Posterior cingulate gyrus (tissue), 11 donors: Measurements from ENCODE around the gene SLC12A3.
"Not testable (repeated sequence)": the region's sequence is repeated elsewhere in the genome, so short reads cannot be mapped to it uniquely, and the experiment has no call there.

ENCODE experiments used
- DNase-seq, 10 donors: peaks; one replicate each; pipeline versions ENCODE4 v3.0.0 to v3.0.0-alpha.2; 2020 to 2021; ENCODE audit warnings: mixed read lengths in 3 of 10
- intact Hi-C: fragments of 100-400 bp; cut with DNase I; formaldehyde crosslinking; loops from one replicate; pipeline ENCODE4 v1.15.1; 2023

The SLC12A3 gene

DNA sequence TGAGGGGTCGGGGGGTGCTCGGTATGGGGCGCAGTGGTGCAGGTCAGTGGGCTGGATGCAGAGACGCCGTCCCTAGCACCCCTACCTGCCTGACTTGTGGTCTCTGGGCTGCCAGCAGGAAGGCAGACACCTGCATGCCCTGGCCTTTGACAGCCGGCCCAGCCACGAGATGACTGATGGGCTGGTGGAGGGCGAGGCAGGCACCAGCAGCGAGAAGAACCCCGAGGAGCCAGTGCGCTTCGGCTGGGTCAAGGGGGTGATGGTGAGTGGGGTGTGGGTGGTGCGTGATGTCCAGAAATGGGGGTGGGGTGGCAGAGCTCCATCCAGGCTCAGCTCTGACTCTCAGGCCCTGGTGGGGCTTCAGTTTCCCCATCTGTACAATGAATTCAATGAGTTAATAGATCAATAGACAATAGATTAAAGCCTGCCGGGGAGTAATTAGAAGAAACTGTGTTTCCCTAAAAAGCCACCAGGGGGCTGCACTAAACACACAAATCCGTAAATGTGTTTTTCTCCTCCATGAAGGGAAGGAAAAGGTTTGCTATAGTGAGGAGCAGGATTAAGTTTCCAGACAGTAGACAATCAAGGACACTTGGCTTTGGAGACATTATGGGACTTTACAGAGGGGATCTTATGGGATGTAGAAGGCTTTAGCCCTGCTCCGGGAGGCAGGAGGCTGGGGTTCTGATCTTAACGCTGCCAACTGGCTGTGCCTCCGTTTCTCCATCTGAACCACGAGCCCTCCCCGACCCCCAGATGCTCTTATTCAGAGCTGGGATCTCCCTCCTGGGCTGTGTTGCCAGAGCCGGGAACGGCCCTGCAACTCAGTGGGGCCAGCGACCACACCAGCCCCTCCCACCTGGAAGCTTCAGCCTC, 2.2 kb downstream of the SLC12A3 start:
- peak in 3 of 10 donors; percentile 25 to 47 (median 35) for DNase-seq
- intact Hi-C loops: loop anchor here (5.0 to 10.0 kb wide), 3 partner anchors 85 to 298 kb away; no protein-coding TSS in a partner anchor

DNA sequence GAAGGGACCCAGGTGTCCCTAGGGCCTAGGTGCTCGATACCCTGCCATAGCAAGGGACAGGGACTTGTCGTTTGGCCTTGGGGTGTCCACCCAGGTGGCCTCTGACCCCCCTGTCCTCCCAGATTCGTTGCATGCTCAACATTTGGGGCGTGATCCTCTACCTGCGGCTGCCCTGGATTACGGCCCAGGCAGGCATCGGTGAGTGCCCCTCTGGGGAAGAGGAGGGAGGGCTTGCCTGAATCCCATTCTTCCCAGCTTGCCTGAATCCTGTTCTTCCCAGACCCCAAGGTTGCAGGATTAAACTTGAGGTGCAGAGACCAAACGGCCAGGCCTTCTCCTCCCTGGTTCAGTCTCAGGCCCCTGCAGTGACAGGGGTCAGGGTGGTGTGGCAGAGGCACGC, 3.2 kb downstream of the SLC12A3 start:
- intact Hi-C loops: loop anchor here (5.0 to 10.0 kb wide), 3 partner anchors 84 to 297 kb away; no protein-coding TSS in a partner anchor
- no peak for DNase-seq

DNA sequence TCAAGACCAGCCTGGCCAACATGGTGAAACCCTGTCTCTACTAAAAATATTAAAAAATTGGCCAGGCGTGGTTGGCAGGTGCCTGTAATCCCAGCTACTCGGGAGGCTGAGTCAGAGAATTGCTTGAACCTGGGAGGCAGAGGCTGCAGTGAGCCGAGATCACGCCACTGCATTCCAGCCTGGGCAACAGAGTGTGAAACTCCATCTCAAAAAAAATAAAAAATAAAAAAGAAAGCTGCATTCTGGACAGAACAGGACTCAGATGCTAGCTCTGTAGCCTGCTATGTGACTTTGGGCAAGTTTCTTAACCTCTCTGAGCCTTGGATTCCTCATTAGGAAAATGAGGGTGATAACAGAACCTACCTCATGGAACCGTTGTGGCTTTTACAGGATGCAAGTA, 3.8 kb downstream of the SLC12A3 start:
- intact Hi-C loops: loop anchor here (5.0 to 10.0 kb wide), 3 partner anchors 84 to 296 kb away; no protein-coding TSS in a partner anchor
- DNase-seq: not testable (repeated sequence)

DNA sequence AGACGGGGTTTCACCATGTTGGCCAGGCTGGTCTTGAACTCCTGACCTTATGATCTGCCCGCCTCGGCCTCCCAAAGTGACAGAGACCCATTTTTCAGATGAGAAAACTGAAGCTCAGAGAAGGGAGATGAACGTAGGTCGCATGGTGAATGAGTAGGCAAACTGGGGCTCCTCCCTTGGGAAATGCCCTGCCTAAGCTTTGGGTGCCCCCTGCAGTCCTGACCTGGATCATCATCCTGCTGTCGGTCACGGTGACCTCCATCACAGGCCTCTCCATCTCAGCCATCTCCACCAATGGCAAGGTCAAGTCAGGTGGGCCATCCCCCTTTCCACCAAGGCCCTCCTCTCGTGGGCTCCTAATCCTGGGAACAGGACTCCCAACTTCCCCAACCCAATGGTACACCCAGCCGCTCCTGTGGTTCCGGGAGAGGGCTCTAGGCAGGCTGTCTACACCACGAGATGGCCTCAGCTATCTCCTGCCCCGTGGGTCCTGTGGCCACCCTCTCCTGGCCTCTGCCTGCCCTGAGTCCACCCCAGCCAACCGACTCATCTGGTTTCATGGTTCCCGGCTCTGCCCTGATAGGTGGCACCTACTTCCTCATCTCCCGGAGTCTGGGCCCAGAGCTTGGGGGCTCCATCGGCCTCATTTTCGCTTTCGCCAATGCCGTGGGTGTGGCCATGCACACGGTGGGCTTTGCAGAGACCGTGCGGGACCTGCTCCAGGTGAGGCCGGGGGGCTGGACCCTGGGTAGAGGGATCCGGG, 4.7 kb downstream of the SLC12A3 start:
- DNase-seq: no peak
- intact Hi-C loops: loop anchor here (5.0 to 10.0 kb wide), 3 partner anchors 83 to 295 kb away; no protein-coding TSS in a partner anchor

DNA sequence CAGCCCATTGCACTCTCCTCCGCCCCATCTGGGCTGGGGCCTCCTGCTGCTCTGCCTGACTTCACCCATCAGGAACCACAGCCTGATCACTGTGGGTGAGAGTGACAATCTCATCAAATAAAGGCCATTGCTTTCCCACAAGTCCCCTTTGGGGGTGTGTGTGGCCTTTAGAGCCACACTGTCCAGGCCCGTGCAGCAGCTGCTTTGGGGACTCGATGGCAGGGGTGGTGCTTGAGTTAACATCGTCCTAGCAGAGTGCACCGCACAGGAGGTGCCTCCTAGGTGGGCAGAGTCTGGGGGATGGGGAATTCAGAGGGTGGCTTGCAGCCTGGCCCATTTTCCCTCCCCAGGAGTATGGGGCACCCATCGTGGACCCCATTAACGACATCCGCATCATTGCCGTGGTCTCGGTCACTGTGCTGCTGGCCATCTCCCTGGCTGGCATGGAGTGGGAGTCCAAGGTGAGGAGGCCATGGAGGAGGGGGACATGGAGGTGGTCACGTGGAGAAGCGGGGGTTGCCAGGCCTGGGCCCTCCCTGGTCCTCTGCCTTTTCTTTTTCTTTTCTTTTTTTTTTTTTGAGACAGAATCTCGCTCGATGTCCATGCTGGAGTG, 5.4 kb downstream of the SLC12A3 start:
- intact Hi-C loops: no loop called here
- DNase-seq: no peak

DNA sequence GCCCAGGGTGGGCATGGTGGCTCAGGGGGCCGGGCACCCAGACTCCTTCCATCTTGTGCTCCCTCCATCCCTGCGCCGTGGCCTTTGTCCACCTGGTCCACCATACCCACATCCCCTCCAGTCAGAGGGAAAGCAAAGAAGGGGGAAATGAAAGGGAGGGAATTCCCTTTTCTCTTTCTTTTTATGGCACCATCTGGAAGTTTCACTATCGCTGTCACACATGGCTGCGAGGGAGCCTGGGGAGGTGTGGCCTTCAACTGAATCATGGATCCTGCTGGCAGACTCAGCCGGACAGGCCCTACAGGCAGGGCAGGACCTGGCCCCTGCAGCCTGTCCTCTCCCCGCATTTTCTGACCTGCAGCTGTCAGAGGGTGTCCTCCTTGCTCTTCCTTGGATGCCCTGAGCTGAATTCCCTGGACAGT, 6.2 kb downstream of the SLC12A3 start:
- DNase-seq: no peak
- intact Hi-C loops: no loop called here

DNA sequence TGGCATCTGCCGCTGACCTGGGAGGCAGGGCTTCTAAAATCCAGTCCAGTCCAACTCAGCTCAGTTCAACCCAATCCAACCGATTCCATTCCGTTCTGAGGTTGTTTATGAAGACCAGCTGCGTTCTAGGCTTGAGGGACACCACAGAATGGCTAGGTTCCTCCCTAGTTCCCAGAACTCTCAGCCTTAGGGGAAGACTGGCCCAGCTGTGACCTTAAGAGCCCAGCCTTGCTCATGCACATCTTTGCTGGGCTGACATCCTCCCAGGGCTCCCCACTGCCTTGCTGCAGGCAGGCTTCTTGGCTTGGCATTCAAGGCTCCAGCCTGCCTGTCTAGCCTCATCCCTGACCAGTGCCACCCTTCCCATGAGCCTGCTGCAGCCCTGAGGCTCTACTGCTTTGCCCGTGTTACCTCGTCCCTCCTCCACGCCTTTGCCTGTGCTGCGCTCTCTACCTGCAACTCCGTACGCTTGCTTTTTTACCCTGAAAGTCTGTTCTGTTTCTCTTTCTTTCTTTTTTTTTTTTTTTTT, 7.9 kb downstream of the SLC12A3 start:
- intact Hi-C loops: no loop called here
- no peak for DNase-seq

DNA sequence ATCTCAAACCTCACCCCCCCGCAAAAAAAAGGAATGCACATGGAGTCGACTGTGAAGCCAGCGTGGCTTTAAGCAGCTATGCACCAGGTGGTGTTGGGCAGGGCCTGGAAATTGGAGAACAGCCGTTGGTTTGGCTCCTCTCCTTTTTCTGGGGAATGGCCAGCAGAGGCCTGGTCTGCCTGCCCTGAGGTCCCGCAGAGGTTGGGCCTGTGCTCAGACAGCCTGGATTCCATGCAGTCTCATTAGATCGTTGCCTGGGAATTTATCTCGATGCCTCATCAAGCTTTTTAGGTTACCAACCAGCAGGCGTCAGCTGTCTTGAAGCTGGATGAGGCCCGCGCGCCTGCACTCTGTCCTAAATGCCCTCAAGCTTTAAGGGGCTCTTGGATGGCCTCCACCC, 9.8 kb downstream of the SLC12A3 start:
- no peak for DNase-seq
- intact Hi-C loops: no loop called here

DNA sequence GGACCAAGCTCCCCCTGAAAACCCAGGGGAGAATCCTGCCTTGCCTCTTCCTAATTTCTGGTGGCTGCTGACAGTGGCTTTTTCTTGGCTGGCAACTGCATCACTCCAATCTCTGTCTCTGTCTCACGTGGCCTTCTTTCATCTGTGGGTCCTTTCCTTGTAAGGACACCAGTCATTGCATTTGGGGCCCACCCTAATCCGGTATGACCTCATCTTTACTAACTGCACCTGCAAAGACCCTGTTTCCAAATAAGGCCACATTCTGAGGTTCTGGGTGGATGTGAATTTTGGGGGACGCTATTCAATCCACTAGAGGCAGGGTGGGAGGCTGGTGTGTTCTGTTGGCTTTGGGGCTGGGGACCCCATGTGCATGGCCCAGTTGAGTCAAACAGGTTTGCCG, 11.0 kb downstream of the SLC12A3 start:
- intact Hi-C loops: no loop called here
- DNase-seq: no peak

DNA sequence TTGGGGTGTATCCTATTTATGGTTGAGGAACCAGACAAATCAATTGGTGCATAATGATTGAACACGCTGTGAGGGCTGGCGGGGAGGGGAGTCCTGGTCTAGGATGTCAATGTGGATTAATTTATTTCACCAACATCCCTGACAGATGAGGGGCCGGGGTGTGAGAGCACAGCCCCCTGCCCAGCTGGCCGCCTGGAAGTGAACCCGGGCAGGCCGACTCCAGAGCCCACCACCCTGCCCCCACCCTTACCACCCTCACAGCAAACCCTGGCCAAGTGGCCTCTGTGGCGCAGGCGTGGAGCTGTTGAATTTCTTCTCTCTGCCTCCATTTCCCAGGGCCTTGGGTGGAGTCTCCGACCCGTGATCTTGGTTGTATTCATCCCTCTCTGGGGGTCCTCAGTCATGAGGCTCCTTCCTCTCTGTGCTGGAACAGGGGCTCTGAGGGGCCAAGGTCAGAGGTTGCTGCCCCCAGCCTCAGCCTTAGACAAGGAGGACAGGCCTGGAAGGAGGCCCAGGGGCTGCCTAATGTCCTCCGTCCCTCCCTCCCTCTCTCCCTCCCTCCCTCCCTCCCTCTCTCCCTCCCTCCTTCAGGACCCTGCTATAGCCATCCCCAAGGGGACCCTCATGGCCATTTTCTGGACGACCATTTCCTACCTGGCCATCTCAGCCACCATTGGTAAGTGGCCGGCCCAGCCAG, 12.6 kb downstream of the SLC12A3 start:
- intact Hi-C loops: no loop called here
- no peak for DNase-seq

DNA sequence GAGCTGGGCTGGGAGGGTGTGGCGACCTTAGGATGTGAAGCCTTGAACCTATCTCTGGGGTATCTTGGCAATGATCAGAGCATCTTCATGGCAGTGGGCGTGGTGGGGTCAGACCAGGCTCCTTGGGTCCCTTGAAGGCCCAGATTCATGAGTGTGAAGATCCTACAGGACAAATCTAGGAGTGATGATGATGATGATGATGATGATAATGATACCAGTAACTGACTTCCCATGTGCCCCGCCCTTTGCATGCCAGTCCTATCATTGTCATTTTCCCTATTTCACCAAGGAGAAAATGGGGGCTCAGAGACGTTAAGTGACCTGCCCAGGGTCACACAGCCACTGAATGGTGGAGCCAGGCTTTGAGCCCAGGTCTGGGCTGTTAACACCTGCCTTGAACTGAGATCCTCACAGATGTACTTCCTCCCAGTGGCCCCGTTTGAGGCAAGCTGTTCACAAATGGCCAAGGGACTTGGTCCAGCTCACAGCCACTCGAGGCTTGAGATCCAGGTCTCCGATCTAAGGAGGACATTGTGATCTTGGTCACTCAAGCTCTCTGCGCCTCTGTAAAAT, 13.4 kb downstream of the SLC12A3 start:
- DNase-seq: no peak
- intact Hi-C loops: no loop called here

DNA sequence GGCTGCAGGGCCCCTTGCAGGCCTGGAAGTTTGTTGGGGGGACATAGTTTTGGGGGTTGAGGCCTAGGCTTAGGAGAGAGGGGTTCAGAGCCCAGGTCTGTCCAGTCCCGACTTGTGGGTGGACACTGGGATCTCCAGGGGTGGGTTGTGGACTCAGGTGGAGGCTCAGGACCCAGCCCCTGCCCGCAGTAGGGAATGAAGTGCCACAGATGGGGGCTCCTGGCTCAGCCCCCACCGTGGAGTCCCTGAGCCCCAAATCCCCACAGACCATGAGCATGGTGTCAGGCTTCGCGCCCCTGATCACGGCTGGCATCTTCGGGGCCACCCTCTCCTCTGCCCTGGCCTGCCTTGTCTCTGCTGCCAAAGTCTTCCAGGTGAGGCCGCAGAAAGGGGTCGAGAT, 14.3 kb downstream of the SLC12A3 start:
- no peak for DNase-seq
- intact Hi-C loops: no loop called here

DNA sequence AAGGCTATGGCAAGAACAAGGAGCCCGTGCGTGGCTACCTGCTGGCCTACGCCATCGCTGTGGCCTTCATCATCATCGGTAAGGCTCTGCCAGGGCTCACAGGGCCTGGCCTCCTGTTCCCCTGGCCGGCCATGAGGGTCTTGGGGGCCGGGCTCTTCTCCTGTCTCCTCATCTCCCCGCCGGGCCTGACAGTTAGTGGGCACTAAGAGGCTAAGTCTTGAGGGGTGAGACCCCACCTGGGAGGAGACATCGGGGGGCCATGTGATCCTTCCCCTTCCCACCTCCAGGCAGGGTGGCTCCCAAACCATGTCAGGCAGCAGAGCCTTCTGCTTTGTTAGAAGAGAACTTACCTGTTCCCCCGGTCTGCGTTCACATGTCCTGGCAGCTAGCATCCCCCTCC, 15.2 kb downstream of the SLC12A3 start:
- intact Hi-C loops: no loop called here
- no peak for DNase-seq

DNA sequence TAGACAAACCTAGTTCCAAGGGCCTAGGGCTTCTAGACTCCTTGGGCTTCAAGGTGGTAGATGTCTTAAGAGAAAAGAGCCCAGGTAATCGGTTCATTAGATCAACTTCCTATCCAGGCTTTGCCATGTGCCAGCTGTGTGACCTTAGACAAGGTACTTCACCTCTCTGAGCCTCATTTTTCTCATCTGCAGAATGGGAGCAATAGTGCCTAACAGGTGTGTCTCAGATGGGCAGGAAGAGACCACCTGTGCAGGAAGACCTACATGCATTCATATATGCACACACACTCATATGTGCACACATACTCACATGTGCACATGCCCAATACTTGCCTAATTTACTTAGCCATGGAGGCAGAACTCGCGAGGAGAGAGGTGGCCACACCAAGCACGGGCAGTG, 15.7 kb downstream of the SLC12A3 start:
- no peak for DNase-seq
- intact Hi-C loops: no loop called here

DNA sequence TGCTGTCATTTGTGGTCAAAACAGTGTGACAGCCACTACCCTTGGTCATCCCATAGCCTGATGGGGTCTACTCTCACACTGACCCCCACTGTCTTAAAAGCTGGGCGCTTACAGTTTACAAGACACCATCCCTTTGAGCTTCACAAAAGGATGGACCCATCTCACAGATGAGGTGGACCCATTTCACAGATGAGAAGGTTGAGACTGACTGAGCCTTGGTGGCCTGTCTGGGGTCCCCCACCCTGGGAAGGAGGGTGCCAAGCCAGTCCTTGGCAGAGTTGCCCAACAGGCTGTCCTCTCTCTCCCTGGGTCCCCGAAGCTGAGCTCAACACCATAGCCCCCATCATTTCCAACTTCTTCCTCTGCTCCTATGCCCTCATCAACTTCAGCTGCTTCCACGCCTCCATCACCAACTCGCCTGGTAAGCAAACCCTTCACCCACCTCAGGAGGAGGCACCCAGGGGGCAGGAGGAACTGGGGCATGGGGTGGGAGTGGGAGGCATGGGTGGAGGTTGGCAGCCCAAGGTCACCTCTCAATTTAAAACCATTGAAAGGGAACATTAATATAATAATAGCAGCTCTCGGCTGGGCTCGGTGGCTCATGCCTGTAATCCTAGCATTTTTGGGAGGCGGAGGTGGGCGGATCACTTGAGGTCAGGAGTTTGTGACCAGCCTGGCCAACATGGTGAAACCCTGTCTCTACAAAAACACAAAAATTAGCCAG, 17.2 kb downstream of the SLC12A3 start:
- DNase-seq: no peak
- intact Hi-C loops: no loop called here

DNA sequence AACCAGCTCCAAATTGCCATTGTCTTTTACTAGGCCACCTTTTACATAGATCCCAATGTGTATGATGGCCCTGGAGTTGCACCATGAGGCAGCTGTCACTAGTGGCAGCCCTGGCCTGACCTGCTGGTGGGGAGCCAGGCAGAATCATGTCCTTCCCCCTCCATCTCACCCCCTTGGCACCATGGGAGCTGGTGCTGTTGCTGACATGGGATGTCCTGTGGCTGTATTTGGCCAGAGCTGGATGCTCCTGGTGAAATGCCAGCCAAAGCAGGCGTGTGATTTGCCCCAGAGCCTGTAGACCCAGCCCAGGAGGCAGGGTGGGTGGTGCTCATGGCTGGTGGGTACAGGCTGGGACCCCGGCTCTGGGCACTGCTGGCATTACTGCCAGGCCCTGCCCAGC, 18.6 kb downstream of the SLC12A3 start:
- DNase-seq: no peak
- intact Hi-C loops: no loop called here

DNA sequence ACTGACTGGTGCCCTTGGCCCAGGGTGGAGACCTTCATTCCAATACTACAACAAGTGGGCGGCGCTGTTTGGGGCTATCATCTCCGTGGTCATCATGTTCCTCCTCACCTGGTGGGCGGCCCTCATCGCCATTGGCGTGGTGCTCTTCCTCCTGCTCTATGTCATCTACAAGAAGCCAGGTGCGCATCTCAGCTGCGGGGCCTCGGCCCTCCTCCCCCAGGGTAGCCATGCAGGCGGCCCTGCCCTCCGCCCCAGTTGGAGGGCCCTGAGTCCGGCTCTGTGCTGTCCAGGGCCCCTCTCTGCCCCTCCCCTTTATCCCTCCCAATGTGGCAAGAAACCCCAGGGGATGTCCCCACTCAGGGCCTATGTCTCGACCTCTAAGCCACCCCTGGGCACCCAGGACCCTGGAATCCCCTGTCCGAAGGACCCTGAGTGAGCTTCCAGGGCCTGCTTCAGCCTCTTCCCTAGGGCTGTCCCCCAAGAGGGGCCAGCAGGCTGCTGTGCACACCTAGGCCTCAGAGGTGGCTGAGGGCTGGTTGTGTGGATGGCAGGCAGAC, 19.1 kb downstream of the SLC12A3 start:
- DNase-seq: no peak
- intact Hi-C loops: no loop called here

DNA sequence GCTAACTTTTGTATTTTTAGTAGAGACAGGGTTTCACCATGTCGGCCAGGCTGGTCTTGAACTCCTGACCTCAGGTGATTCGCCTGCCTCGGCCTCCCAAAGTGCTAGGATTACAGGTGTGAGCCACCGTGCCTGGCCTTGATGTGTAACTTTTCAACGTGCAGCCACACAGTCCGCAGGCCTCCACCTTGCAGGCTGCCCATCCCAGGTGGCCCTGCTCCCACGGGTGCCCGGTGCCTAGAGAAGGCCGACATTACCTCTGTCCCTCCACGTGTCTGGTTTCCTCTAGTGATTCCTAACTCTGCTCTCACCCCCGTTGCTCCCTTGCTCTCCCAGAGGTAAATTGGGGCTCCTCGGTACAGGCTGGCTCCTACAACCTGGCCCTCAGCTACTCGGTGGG, 19.9 kb downstream of the SLC12A3 start:
- not testable (repeated sequence) for DNase-seq

More for the DNA sequence above, 19.9 kb downstream of the SLC12A3 start:
- intact Hi-C loops: not testable (repeated sequence)
